Measurements from ENCODE around the gene MYO1B.

DNA sequence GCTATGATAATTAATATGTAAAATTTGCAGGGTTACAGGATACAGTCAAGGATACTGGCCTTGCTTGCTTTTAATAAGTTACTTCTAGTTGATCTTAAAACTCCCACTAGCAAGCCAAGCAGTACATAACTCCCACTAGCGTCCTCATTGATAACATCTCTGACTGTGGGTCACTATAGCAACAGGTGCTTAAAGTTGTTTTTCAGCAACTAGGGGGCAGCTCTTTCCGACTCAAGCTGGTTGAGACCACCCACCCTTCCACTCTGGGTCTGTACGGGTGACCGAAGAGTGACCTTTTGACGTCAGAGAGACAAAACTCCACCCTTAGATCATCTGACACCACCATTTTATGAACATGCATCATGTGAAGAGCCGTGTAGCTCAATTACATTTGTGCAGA is 208.6 kb downstream of the MYO1B start:
- TF ChIP-seq CTCF (conservative IDR thresholded peaks at IDR 0.05; ENCODE audit: low read depth in 2 of 2) (no peak), POLR2AphosphoS5 (IDR thresholded peaks at IDR 0.05; ENCODE audit: low read depth) (no peak), EZH2 (IDR thresholded peaks at IDR 0.05; ENCODE audit: low read depth, unreplicated experiment) (no peak), CREB1 (CRISPR knock-in tag; IDR thresholded peaks at IDR 0.05; ENCODE audit: low read depth) (no peak), ZNF114 (CRISPR knock-in tag; IDR thresholded peaks at IDR 0.05) (no peak)
- TF ChIP-seq, protein P1, sequence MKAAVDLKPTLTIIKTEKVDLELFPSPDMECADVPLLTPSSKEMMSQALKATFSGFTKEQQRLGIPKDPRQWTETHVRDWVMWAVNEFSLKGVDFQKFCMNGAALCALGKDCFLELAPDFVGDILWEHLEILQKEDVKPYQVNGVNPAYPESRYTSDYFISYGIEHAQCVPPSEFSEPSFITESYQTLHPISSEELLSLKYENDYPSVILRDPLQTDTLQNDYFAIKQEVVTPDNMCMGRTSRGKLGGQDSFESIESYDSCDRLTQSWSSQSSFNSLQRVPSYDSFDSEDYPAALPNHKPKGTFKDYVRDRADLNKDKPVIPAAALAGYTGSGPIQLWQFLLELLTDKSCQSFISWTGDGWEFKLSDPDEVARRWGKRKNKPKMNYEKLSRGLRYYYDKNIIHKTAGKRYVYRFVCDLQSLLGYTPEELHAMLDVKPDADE (IDR thresholded peaks at IDR 0.05) = no peak
- TF ChIP-seq, protein P2, sequence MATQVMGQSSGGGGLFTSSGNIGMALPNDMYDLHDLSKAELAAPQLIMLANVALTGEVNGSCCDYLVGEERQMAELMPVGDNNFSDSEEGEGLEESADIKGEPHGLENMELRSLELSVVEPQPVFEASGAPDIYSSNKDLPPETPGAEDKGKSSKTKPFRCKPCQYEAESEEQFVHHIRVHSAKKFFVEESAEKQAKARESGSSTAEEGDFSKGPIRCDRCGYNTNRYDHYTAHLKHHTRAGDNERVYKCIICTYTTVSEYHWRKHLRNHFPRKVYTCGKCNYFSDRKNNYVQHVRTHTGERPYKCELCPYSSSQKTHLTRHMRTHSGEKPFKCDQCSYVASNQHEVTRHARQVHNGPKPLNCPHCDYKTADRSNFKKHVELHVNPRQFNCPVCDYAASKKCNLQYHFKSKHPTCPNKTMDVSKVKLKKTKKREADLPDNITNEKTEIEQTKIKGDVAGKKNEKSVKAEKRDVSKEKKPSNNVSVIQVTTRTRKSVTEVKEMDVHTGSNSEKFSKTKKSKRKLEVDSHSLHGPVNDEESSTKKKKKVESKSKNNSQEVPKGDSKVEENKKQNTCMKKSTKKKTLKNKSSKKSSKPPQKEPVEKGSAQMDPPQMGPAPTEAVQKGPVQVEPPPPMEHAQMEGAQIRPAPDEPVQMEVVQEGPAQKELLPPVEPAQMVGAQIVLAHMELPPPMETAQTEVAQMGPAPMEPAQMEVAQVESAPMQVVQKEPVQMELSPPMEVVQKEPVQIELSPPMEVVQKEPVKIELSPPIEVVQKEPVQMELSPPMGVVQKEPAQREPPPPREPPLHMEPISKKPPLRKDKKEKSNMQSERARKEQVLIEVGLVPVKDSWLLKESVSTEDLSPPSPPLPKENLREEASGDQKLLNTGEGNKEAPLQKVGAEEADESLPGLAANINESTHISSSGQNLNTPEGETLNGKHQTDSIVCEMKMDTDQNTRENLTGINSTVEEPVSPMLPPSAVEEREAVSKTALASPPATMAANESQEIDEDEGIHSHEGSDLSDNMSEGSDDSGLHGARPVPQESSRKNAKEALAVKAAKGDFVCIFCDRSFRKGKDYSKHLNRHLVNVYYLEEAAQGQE (IDR thresholded peaks at IDR 0.05; ENCODE audit: unreplicated experiment) = no peak
- TF ChIP-seq, protein P3, sequence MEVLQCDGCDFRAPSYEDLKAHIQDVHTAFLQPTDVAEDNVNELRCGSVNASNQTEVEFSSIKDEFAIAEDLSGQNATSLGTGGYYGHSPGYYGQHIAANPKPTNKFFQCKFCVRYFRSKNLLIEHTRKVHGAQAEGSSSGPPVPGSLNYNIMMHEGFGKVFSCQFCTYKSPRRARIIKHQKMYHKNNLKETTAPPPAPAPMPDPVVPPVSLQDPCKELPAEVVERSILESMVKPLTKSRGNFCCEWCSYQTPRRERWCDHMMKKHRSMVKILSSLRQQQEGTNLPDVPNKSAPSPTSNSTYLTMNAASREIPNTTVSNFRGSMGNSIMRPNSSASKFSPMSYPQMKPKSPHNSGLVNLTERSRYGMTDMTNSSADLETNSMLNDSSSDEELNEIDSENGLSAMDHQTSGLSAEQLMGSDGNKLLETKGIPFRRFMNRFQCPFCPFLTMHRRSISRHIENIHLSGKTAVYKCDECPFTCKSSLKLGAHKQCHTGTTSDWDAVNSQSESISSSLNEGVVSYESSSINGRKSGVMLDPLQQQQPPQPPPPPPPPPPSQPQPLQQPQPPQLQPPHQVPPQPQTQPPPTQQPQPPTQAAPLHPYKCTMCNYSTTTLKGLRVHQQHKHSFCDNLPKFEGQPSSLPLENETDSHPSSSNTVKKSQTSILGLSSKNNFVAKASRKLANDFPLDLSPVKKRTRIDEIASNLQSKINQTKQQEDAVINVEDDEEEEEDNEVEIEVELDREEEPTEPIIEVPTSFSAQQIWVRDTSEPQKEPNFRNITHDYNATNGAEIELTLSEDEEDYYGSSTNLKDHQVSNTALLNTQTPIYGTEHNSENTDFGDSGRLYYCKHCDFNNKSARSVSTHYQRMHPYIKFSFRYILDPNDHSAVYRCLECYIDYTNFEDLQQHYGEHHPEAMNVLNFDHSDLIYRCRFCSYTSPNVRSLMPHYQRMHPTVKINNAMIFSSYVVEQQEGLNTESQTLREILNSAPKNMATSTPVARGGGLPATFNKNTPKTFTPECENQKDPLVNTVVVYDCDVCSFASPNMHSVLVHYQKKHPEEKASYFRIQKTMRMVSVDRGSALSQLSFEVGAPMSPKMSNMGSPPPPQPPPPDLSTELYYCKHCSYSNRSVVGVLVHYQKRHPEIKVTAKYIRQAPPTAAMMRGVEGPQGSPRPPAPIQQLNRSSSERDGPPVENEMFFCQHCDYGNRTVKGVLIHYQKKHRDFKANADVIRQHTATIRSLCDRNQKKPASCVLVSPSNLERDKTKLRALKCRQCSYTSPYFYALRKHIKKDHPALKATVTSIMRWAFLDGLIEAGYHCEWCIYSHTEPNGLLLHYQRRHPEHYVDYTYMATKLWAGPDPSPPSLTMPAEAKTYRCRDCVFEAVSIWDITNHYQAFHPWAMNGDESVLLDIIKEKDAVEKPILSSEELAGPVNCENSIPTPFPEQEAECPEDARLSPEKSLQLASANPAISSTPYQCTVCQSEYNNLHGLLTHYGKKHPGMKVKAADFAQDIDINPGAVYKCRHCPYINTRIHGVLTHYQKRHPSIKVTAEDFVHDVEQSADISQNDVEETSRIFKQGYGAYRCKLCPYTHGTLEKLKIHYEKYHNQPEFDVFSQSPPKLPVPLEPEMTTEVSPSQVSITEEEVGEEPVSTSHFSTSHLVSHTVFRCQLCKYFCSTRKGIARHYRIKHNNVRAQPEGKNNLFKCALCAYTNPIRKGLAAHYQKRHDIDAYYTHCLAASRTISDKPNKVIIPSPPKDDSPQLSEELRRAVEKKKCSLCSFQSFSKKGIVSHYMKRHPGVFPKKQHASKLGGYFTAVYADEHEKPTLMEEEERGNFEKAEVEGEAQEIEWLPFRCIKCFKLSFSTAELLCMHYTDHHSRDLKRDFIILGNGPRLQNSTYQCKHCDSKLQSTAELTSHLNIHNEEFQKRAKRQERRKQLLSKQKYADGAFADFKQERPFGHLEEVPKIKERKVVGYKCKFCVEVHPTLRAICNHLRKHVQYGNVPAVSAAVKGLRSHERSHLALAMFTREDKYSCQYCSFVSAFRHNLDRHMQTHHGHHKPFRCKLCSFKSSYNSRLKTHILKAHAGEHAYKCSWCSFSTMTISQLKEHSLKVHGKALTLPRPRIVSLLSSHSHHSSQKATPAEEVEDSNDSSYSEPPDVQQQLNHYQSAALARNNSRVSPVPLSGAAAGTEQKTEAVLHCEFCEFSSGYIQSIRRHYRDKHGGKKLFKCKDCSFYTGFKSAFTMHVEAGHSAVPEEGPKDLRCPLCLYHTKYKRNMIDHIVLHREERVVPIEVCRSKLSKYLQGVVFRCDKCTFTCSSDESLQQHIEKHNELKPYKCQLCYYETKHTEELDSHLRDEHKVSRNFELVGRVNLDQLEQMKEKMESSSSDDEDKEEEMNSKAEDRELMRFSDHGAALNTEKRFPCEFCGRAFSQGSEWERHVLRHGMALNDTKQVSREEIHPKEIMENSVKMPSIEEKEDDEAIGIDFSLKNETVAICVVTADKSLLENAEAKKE (CRISPR knock-in tag; IDR thresholded peaks at IDR 0.05) = no peak
